BLaER1 (cell line): Measurements from ENCODE around the gene ABCG1.

Experiments
- H3K27ac ChIP-seq: shearing (Covaris generic); formaldehyde crosslinking; 2 replicates; pipeline ENCODE4 v1.8.1; 2022
- H3K27me3 ChIP-seq: shearing (Covaris generic); formaldehyde crosslinking; 2 replicates; pipeline ENCODE4 v1.8.1; 2022
- H3K36me3 ChIP-seq: shearing (Covaris generic); formaldehyde crosslinking; 2 replicates; pipeline ENCODE4 v1.8.1; 2022
- H3K4me1 ChIP-seq: shearing (Covaris generic); formaldehyde crosslinking; 2 replicates; pipeline ENCODE4 v1.8.1; 2022
- H3K4me2 ChIP-seq: shearing (Covaris generic); formaldehyde crosslinking; 2 replicates; pipeline ENCODE4 v1.8.1; 2022
- H3K4me3 ChIP-seq: shearing (Covaris generic); formaldehyde crosslinking; 2 replicates; pipeline ENCODE4 v1.8.1; 2022
- H3K9ac ChIP-seq: shearing (Covaris generic); formaldehyde crosslinking; 2 replicates; pipeline ENCODE4 v1.8.1; 2022
- H3K9me3 ChIP-seq: shearing (Covaris generic); formaldehyde crosslinking; 2 replicates; pipeline ENCODE4 v1.8.1; 2022
- H4K20me1 ChIP-seq: shearing (Covaris generic); formaldehyde crosslinking; 2 replicates; pipeline ENCODE4 v1.8.1; 2022
- Cebpa-rat ChIP-seq: shearing (Covaris generic); IDR thresholded peaks from 2 replicates; pipeline ENCODE4 v1.8.1; 2022

The ABCG1 gene

DNA sequence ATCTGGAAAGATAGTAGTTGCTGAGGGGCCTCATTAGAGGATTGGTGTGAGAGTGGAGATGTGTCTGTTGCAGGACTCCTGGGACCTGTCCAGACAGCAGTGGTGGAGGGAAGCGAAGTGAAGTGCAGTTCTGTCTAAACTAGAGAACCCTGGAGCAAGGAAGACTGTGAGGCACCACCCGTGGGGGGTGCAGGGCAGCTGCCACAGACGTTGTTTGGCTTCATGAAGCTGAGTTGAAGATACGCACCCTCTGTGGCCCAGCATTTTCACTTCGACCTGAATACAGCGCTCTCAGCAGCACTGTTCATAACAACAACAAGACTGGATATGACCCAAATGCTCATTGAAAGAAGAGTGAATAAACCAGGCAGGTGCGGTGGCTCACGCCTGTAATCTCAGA is 29.3 kb downstream of the ABCG1 start:
- Histone ChIP-seq H3K9ac (no peak overlapping the region), H3K36me3 (peaks cover 34% of the 10 kb centered on the region), H3K4me3 (no peak overlapping the region), H3K9me3 (no peaks in the 10 kb centered on the region), H3K4me2 (peak overlapping the region; percentile 48; the same call in 1 of the 2 replicates), H3K27ac (no peak overlapping the region), H3K4me1 (peaks cover 57% of the 10 kb centered on the region), H3K27me3 (peaks cover 16% of the 10 kb centered on the region; the same call in 1 of the 2 replicates), H4K20me1 (peaks cover 100% of the 10 kb centered on the region)
- TF ChIP-seq Cebpa-rat, result no peak

DNA sequence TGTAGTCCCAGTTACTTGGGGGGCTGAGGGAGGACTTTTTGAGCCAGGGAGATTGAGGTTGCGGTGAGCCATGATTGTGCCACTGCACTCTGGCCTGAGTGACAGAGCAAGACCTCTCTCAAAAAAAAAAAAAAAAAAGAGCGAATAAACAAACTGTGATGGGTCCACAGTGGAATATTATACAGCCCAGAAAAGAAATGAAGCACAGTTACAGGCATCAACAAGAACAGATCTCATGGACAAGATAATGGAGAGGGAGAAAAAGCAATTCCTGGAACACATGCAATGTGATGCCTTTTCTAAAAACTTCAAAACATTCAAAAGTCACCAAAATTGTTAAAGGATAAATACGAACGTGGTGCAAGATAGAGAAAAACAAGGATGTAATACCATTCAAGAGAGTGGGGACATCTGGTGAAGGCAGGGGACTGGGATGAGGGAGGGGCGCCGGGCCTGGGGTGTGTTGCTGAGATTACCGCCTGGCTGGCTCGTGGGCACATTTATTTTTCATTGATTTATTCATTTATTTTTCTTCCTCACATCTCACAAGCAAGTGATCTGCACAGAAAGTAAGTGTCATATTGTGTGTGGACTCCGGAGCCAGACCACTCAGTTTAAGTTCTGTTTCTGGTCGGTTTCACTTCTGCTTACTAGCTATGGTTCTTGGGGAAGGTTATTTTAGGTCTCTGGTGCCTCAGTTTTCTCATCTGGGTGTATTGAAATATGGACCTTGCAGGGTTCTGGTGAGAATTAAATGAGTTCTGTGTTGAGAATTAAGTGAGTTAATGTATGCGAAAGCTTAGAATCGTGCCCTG is 30.1 kb downstream of the ABCG1 start:
- peaks cover 63% of the 10 kb centered on the region for H3K4me1 ChIP-seq
- no peak overlapping the region for H3K27ac ChIP-seq
- H3K4me2 ChIP-seq, result peak overlapping the region; percentile 48
- no peak overlapping the region for H3K9ac ChIP-seq
- no peak for TF ChIP-seq Cebpa-rat
- peaks cover 34% of the 10 kb centered on the region for H3K36me3 ChIP-seq
- no peak overlapping the region for H3K4me3 ChIP-seq
- H3K27me3 ChIP-seq, result peaks cover 15% of the 10 kb centered on the region; the same call in 1 of the 2 replicates
- H4K20me1 ChIP-seq, result peaks cover 100% of the 10 kb centered on the region
- no peaks in the 10 kb centered on the region for H3K9me3 ChIP-seq

- peaks cover 26% of the 10 kb centered on the region for H3K36me3 ChIP-seq
- H3K9me3 ChIP-seq, result no peaks in the 10 kb centered on the region
- no peak for TF ChIP-seq Cebpa-rat
- H3K4me3 ChIP-seq, result no peak overlapping the region
- H4K20me1 ChIP-seq, result peaks cover 100% of the 10 kb centered on the region
- peaks cover 71% of the 10 kb centered on the region for H3K4me1 ChIP-seq
- H3K4me2 ChIP-seq, result peak overlapping the region; percentile 48
- H3K9ac ChIP-seq, result no peak overlapping the region
- no peak overlapping the region for H3K27ac ChIP-seq
- H3K27me3 ChIP-seq, result no peaks in the 10 kb centered on the region
Observed at GRCh38 chr21:42250422-42251403, 31.8 kb downstream of the ABCG1 start.

- no peak overlapping the region for H3K4me3 ChIP-seq
- no peak overlapping the region for H3K9ac ChIP-seq
- no peak for TF ChIP-seq Cebpa-rat
- no peak overlapping the region for H3K27ac ChIP-seq
- H3K9me3 ChIP-seq, result no peaks in the 10 kb centered on the region
- no peak overlapping the region for H3K4me2 ChIP-seq
- H4K20me1 ChIP-seq, result peaks cover 100% of the 10 kb centered on the region
- H3K27me3 ChIP-seq, result no peaks in the 10 kb centered on the region
- H3K4me1 ChIP-seq, result peaks cover 72% of the 10 kb centered on the region
- peaks cover 26% of the 10 kb centered on the region for H3K36me3 ChIP-seq
Observed at GRCh38 chr21:42251654-42252324, 32.8 kb downstream of the ABCG1 start.

DNA sequence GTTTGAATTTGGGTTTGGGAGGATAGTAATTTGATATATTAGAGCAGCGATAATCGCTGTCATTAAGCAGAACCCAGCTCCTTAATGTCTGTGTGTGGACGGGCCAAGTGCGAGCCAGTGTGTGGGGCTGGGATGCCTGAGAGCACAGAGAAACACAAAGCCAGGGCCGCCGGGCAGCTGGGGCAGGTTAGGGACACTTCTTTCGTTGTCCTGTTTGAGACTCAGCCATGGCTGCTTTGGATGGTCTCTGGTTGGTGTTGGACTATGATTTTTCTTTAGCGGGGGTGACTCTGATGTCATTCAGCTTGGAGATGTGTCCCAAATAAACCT is 33.4 kb downstream of the ABCG1 start:
- H3K4me3 ChIP-seq, result no peak overlapping the region
- no peak for TF ChIP-seq Cebpa-rat
- peaks cover 72% of the 10 kb centered on the region for H3K4me1 ChIP-seq
- no peaks in the 10 kb centered on the region for H3K9me3 ChIP-seq
- no peak overlapping the region for H3K4me2 ChIP-seq
- H3K9ac ChIP-seq, result no peak overlapping the region
- peaks cover 25% of the 10 kb centered on the region for H3K36me3 ChIP-seq
- H4K20me1 ChIP-seq, result peaks cover 100% of the 10 kb centered on the region
- no peaks in the 10 kb centered on the region for H3K27me3 ChIP-seq
- no peak overlapping the region for H3K27ac ChIP-seq

DNA sequence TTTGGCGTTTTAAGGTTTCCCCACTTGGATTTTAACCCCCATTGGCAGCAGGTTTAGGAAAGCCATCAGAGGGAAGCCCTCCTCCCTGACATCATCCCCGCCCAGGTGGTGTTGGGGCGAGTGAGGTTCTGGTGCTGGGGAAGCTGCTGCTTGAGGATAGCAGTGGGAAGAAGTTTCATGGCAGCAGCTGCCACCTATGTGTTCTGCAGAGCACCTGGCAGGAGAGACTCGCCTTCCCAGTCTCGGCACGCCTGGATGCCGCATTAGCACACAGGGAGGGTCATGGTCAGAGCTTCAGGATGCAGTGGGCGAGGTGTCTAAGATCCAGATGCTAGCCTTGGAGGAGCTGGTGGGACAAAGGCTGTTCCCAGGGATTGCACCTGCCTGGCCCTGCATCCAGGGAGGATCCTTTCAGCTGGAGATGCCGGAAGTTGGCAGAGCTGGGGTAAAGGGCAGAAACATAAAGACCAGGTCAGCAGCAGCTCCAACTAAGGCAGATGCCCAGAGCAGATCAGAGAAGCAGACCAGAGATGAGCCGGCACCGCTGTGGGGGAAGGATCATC is 33.9 kb downstream of the ABCG1 start:
- Histone ChIP-seq H3K36me3 (peaks cover 19% of the 10 kb centered on the region), H3K9me3 (no peaks in the 10 kb centered on the region), H4K20me1 (peaks cover 100% of the 10 kb centered on the region), H3K27ac (no peak overlapping the region), H3K9ac (no peak overlapping the region), H3K4me1 (peaks cover 72% of the 10 kb centered on the region), H3K27me3 (no peaks in the 10 kb centered on the region), H3K4me3 (no peak overlapping the region), H3K4me2 (peak overlapping the region; percentile 44; the same call in 1 of the 2 replicates)
- no peak for TF ChIP-seq Cebpa-rat

- peaks cover 72% of the 10 kb centered on the region for H3K4me1 ChIP-seq
- no peaks in the 10 kb centered on the region for H3K27me3 ChIP-seq
- peaks cover 98% of the 10 kb centered on the region for H4K20me1 ChIP-seq
- no peak overlapping the region for H3K9ac ChIP-seq
- H3K9me3 ChIP-seq, result no peaks in the 10 kb centered on the region
- no peak for TF ChIP-seq Cebpa-rat
- peaks cover 13% of the 10 kb centered on the region for H3K36me3 ChIP-seq
- no peak overlapping the region for H3K4me3 ChIP-seq
- peak overlapping the region; percentile 44; the same call in 1 of the 2 replicates for H3K4me2 ChIP-seq
- no peak overlapping the region for H3K27ac ChIP-seq
Observed at GRCh38 chr21:42253466-42253865, 34.5 kb downstream of the ABCG1 start.

GRCh38 chr21:42254083-42254482 is 35.1 kb downstream of the ABCG1 start:
- TF ChIP-seq Cebpa-rat, result no peak
- H3K4me2 ChIP-seq, result peak overlapping the region; percentile 44
- H3K4me1 ChIP-seq, result peaks cover 72% of the 10 kb centered on the region
- no peak overlapping the region for H3K4me3 ChIP-seq
- peaks cover 98% of the 10 kb centered on the region for H4K20me1 ChIP-seq
- H3K27ac ChIP-seq, result no peak overlapping the region
- peaks cover 12% of the 10 kb centered on the region; the same call in 1 of the 2 replicates for H3K36me3 ChIP-seq
- H3K9ac ChIP-seq, result 0 out of 2 replicates have a peak overlapping the region, but pooled peaks have one; percentile 24
- H3K9me3 ChIP-seq, result no peaks in the 10 kb centered on the region
- no peaks in the 10 kb centered on the region for H3K27me3 ChIP-seq
